ENCODE measurements around the gene ZNF318.
"Not testable (repeated sequence)": the region's sequence is repeated elsewhere in the genome, so short reads cannot be mapped to it uniquely, and the experiment has no call there.

ZNF318 gene

DNA sequence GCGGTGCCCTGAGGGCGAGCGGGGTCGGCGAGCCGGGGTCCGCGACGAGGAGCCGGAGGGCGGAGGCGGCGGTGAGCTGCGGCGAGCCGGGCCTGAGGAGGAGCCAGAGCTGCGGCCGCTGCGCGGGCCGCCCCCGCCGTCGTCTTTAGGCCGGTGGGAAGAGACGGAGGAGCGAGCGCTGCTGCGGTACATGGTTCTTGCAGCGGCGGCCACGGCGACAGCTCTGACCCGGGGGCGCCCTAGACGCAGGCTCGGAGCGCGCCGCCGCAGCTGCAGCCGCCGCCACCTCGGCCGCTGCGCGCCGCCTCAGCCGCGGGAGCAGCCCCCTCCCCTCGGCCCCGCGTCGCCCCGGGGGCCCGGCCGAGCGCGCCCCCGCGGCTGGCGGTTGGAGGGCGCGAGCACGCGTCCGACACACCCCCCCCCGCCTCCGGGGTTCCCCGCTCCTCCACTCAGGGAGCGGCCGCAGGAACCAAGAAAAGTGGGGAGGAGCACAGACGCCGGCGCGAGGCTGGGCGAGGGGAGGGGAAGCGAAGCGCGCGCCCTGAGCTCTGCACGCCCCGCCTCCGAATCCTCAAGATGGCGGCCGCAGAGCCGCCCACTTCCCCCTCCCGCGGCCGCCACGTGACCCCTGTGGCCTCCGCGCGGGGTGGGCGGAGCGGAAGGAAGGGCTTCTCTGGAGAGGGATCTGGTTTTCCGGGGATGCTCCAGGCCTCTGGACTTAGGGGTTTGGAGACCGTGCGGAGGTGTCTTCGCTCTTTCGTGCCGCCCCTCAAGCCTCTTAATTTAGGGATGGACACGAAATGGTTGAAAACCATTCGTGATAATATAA is at the start of gene ZNF318:
TSS of gene ZNF318 (minus strand) at position 474 of the 829 bp plus-strand sequence. CDS start at position 192, 282 bp downstream.
- Histone ChIP-seq H3K9me3 (ENCODE audit: insufficient read depth, low read length) (no peaks in the 10 kb centered on the region), H3K9ac (ENCODE audit: insufficient read length, low read depth) (peak within 1 kb of the TSS; percentile 83), H3K4me1 (ENCODE audit: insufficient read depth, insufficient read length) (no peaks in the 10 kb centered on the region), H3K36me3 (ENCODE audit: insufficient read depth, insufficient read length, low read length) (peaks cover 12% of the 10 kb centered on the region), H3K27me3 (ENCODE audit: insufficient read depth, insufficient read length) (peaks cover 6% of the 10 kb centered on the region), H3K4me3 (ENCODE audit: insufficient read length, low read depth) (peak within 1 kb of the TSS; percentile 72)
- TF ChIP-seq ZNF274 (IDR thresholded peaks at IDR 0.05; ENCODE audit: low read depth, low read length) (no peak), YY1 (IDR thresholded peaks at IDR 0.05; ENCODE audit: insufficient read depth, insufficient read length) (peak; percentile 44), SUZ12 (IDR thresholded peaks at IDR 0.05; ENCODE audit: extremely low read depth, insufficient read depth, insufficient read length) (no peak)
- DNase-seq (ENCODE audit: low read depth, low spot score), result peak; percentile 90

GRCh38 chr6:43416935-43417334 is 47.5 kb upstream of the ZNF318 start:
- no peak for DNase-seq (ENCODE audit: low read depth, low spot score)
- H3K9me3 ChIP-seq (ENCODE audit: insufficient read depth, low read length), result peaks cover 7% of the 10 kb centered on the region; the same call in 1 of the 2 replicates
- no peak overlapping the region for H3K9ac ChIP-seq (ENCODE audit: insufficient read length, low read depth)
- H3K4me1 ChIP-seq (ENCODE audit: insufficient read depth, insufficient read length), result no peaks in the 10 kb centered on the region
- no peak overlapping the region for H3K4me3 ChIP-seq (ENCODE audit: insufficient read length, low read depth)
- no peaks in the 10 kb centered on the region for H3K27me3 ChIP-seq (ENCODE audit: insufficient read depth, insufficient read length)
- TF ChIP-seq ZNF274 (IDR thresholded peaks at IDR 0.05; ENCODE audit: low read depth, low read length) (no peak), SUZ12 (IDR thresholded peaks at IDR 0.05; ENCODE audit: extremely low read depth, insufficient read depth, insufficient read length) (no peak), YY1 (IDR thresholded peaks at IDR 0.05; ENCODE audit: insufficient read depth, insufficient read length) (no peak)
- no peaks in the 10 kb centered on the region for H3K36me3 ChIP-seq (ENCODE audit: insufficient read depth, insufficient read length, low read length)

DNA sequence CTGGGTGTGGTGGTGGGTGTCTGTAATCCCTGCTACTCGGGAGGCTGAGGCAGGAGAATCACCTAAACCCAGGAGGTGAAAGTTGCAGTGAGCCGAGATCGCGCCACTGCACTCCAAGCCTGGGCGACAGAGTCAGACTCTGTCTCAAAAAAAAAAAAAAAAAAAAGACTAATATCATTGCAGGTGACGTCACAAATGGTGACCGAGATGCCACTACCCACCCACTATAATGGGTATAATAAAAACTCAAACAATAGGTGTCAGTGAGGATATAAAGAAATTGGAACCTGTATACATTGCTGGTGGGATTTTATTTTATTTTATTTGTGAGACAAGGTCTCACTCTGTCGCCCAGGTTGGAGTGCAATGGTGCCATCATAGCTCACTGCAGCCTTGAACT is 45.8 kb upstream of the ZNF318 start:
- H3K27me3 ChIP-seq (ENCODE audit: insufficient read depth, insufficient read length); H3K36me3 ChIP-seq (ENCODE audit: insufficient read depth, insufficient read length, low read length); H3K4me3 ChIP-seq (ENCODE audit: insufficient read length, low read depth); H3K9ac ChIP-seq (ENCODE audit: insufficient read length, low read depth); DNase-seq (ENCODE audit: low read depth, low spot score); H3K9me3 ChIP-seq (ENCODE audit: insufficient read depth, low read length); H3K4me1 ChIP-seq (ENCODE audit: insufficient read depth, insufficient read length): not testable (repeated sequence)

DNA sequence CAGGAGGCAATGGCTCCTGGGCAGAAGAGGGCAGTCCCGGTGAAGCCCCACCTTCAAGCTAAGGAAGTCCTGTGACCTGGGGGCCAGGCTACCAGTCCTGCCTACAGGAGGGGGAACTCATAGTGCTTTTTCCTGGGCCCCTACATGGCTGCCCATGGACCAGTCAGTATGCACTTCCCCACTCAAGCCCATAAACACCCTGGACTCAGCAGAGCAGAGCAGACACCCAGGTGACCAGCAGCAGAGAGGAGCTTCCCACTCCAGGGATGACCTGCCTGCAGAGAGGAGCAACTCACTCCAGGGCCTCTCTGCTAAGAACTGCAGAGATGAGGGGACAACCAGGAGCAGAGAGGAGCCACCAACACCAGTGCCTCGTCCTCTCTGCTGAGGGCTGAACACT is 43.6 kb upstream of the ZNF318 start:
- TF ChIP-seq SUZ12 (IDR thresholded peaks at IDR 0.05; ENCODE audit: extremely low read depth, insufficient read depth, insufficient read length) (no peak), YY1 (IDR thresholded peaks at IDR 0.05; ENCODE audit: insufficient read depth, insufficient read length) (no peak), ZNF274 (IDR thresholded peaks at IDR 0.05; ENCODE audit: low read depth, low read length) (no peak)
- H3K4me1 ChIP-seq (ENCODE audit: insufficient read depth, insufficient read length), result no peaks in the 10 kb centered on the region
- H3K9me3 ChIP-seq (ENCODE audit: insufficient read depth, low read length), result peaks cover 7% of the 10 kb centered on the region; the same call in 1 of the 2 replicates
- H3K27me3 ChIP-seq (ENCODE audit: insufficient read depth, insufficient read length), result no peaks in the 10 kb centered on the region
- H3K9ac ChIP-seq (ENCODE audit: insufficient read length, low read depth), result no peak overlapping the region
- no peaks in the 10 kb centered on the region for H3K36me3 ChIP-seq (ENCODE audit: insufficient read depth, insufficient read length, low read length)
- no peak overlapping the region for H3K4me3 ChIP-seq (ENCODE audit: insufficient read length, low read depth)
- no peak for DNase-seq (ENCODE audit: low read depth, low spot score)

DNA sequence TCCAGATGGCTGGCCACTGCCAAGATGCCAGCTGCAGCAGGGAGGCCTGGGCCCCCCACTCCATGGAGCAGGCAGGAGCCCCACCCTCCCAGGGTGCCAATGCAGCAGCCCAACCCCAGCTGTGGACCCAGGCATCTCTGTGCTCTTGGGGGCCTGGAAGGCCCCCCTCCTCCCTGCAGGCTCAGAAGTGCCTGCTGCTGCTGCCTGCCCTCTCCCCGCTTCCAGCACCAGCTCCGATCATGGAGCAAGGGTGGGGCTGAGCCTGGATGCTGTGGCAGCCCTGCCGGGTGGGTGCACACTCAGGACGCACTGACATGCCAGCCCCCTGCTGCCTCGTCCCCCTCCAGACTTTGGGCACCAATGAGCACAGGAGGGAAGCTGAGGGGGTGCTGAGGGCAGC is 43.1 kb upstream of the ZNF318 start:
- Histone ChIP-seq H3K4me3 (ENCODE audit: insufficient read length, low read depth) (no peak overlapping the region), H3K9ac (ENCODE audit: insufficient read length, low read depth) (no peak overlapping the region), H3K36me3 (ENCODE audit: insufficient read depth, insufficient read length, low read length) (no peaks in the 10 kb centered on the region), H3K4me1 (ENCODE audit: insufficient read depth, insufficient read length) (no peaks in the 10 kb centered on the region), H3K27me3 (ENCODE audit: insufficient read depth, insufficient read length) (no peaks in the 10 kb centered on the region), H3K9me3 (ENCODE audit: insufficient read depth, low read length) (peaks cover 7% of the 10 kb centered on the region; the same call in 1 of the 2 replicates)
- TF ChIP-seq SUZ12 (IDR thresholded peaks at IDR 0.05; ENCODE audit: extremely low read depth, insufficient read depth, insufficient read length) (no peak), YY1 (IDR thresholded peaks at IDR 0.05; ENCODE audit: insufficient read depth, insufficient read length) (no peak), ZNF274 (IDR thresholded peaks at IDR 0.05; ENCODE audit: low read depth, low read length) (no peak)
- DNase-seq (ENCODE audit: low read depth, low spot score), result no peak

GRCh38 chr6:43410776-43411175 is 41.3 kb upstream of the ZNF318 start:
- not testable (repeated sequence) for H3K27me3 ChIP-seq (ENCODE audit: insufficient read depth, insufficient read length); H3K9ac ChIP-seq (ENCODE audit: insufficient read length, low read depth); H3K4me1 ChIP-seq (ENCODE audit: insufficient read depth, insufficient read length); DNase-seq (ENCODE audit: low read depth, low spot score); H3K36me3 ChIP-seq (ENCODE audit: insufficient read depth, insufficient read length, low read length); H3K4me3 ChIP-seq (ENCODE audit: insufficient read length, low read depth); H3K9me3 ChIP-seq (ENCODE audit: insufficient read depth, low read length)

- Histone ChIP-seq H3K4me1 (ENCODE audit: insufficient read depth, insufficient read length) (no peaks in the 10 kb centered on the region), H3K4me3 (ENCODE audit: insufficient read length, low read depth) (no peak overlapping the region)
Measured at GRCh38 chr6:43408259-43408658, 38.8 kb upstream of the ZNF318 start.

More at GRCh38 chr6:43408259-43408658, 38.8 kb upstream of the ZNF318 start:
- no peak for TF ChIP-seq YY1 (IDR thresholded peaks at IDR 0.05; ENCODE audit: insufficient read depth, insufficient read length)
- no peak for TF ChIP-seq SUZ12 (IDR thresholded peaks at IDR 0.05; ENCODE audit: extremely low read depth, insufficient read depth, insufficient read length)
- no peak for TF ChIP-seq ZNF274 (IDR thresholded peaks at IDR 0.05; ENCODE audit: low read depth, low read length)
- Histone ChIP-seq H3K27me3 (ENCODE audit: insufficient read depth, insufficient read length) (no peaks in the 10 kb centered on the region), H3K9me3 (ENCODE audit: insufficient read depth, low read length) (peaks cover 4% of the 10 kb centered on the region; the same call in 1 of the 2 replicates), H3K36me3 (ENCODE audit: insufficient read depth, insufficient read length, low read length) (no peaks in the 10 kb centered on the region), H3K9ac (ENCODE audit: insufficient read length, low read depth) (no peak overlapping the region)
- no peak for DNase-seq (ENCODE audit: low read depth, low spot score)
